HG02973 (cell line): ENCODE data around the gene RAB27B.
"Not testable (repeated sequence)": the region's sequence is repeated elsewhere in the genome, so short reads cannot be mapped to it uniquely, and the experiment has no call there.

Experiments
- ATAC-seq: cut with Tn5 transposase; IDR thresholded peaks from one replicate; pipeline ENCODE4 v1.9.1; 2021; ENCODE audit warnings: moderate library complexity; ENCODE audit not compliant: unreplicated experiment

Gene RAB27B, protein sequence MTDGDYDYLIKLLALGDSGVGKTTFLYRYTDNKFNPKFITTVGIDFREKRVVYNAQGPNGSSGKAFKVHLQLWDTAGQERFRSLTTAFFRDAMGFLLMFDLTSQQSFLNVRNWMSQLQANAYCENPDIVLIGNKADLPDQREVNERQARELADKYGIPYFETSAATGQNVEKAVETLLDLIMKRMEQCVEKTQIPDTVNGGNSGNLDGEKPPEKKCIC

DNA sequence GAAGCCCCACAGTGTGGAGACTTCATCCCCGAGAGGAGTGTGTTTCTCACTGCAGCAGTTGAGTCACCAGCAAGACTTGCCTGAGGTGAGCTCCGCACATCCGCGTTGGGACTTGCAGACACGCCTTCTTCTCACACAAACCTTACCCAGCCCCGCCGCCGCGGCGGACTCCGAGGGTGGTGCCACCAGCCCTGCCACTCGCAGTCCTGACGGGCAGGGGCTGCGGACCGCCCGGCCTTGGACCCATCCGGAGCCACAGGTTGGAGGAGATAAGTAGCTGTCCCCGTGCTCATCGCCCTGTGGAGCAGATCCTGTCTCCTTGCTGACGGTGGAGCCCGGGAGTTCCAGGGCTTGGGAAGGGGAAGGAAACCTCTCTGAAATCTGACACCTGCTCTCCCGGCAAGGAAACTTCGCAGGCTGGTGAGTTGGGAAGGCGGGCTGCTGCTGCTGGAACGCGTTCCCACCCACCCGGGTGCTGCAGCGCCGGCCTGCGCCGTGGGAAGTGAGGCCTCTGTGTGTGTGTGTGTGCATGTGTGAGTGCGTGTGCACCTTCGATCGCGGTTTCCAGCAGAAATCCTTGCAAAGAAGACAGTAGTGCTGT lies at the start of gene RAB27B:
Gene RAB27B, plus strand, starts transcription at position 197 of the 601 bp plus-strand sequence. CDS start 49,109 bp downstream, outside the sequence.
- no peak for ATAC-seq

DNA sequence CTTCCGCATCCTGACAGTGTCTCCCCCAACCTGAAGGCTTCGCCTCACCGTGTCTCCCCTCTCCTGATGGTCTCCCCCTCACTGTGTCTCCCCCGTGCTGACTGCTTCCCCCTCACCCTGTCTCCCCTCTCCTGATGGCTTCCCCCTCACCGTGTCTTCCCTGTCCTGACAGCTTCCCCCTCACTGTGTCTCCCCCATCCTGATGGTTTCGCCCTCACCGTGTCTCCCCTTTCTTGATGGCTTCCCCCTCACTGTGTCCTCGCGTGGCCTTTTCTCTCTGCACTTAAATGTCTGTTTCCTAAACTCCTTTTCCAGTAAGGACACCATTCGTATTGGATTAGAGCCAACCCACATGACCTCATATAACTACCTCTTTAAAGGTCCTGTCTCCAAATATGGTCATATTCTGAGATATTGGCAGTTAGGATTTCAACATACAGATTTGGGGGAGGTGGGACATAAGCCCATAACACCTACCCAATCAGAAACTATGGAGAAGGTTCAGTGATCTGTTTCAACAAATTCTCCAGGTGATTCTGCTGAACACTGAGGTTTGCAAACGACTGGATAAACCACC lies 47.9 kb upstream of the RAB27B start:
- no peak for ATAC-seq

DNA sequence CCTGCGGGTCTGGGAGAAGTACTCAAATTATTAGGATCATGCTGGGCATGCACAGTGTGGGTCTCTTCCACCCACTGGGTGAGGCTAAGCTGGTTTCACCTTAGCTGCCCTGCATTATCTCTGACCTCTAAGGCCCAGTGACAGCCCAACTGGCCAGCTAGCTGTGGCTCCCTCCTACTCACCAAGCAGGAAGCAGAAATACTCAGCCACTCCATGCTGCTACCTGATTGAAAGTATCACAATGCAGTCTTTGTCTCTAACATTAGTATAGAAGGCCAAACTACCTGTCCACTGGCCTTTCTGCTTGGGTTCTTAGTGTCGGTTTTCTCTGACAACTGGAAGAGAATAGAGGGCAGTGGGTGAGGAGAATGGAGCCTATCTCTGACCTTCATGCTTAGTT lies 47.3 kb upstream of the RAB27B start:
- ATAC-seq = no peak

DNA sequence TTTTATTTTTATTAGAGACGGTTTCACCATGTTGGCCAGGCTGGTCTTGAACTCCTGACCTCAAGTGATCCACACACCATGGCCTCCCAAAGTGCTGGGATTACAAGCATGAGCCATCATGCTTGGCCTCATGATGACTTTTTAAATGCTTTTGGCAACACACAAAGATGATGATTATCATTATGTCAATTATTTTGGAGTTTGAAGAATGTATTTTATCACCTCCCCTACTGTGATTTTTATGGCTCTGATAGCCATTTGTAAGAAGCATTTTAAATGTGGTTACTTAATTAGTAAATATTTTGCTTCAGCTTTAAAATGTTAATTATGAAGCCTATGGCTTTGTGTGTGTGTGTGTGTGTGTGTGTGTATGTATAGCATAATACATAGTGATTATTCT lies 45.1 kb upstream of the RAB27B start:
- no peak for ATAC-seq

DNA sequence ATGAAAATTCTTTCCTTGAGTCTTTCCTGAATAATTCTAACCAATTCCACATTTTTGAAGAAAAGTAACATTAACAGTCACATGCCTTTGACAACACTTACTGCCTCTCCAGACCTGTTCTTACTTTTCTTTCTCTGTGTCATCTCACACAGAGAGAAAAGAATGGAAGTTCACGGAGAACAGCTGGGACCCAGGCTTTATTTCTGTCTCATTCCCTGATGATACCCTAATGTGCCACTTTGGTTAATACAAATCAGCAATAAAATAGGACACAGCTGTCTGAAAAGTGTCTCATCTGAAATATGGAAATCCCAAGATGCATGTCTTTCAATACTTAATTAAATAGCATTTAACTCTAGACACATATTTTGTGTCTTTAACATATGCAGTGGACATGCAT lies 42.1 kb upstream of the RAB27B start:
- ATAC-seq = no peak

DNA sequence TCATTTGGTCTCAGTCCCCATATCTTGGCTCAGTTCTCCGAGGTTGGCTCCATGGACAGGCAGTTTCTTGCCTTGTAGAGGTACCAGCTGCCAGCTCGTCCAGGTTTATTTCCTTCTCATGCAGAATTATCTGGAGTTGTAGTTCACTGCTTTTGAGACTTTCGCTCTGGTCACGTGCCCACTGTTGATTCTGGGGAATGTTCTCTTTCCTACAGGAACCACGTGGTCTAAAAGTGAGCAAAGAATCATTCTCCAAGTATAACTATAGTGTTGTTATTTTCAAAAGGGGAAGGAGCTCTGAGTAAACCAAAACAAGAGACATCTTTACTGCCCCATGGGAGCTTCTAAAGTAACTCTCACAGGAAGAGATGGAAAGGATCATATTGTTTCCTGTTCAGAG lies 41.2 kb upstream of the RAB27B start:
- no peak for ATAC-seq

DNA sequence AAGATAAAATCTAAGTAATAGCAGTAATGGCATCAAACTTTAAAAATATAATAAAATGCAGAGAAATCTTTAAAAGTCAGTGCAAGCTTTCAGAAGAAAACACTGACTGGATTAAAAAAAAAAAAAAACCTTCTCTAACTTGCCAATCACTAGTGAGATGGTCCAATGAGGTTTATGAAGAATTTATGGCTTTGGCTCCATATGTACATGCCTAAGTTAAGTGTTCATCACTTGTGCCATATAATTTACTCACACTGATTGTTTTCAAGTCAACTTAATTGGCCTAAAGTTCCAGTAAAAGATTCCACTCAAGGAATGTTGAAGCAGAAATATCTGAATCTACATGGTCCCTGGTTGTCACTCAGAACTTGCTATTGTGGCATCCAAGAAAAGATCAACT lies 40.7 kb upstream of the RAB27B start:
- no peak for ATAC-seq

DNA sequence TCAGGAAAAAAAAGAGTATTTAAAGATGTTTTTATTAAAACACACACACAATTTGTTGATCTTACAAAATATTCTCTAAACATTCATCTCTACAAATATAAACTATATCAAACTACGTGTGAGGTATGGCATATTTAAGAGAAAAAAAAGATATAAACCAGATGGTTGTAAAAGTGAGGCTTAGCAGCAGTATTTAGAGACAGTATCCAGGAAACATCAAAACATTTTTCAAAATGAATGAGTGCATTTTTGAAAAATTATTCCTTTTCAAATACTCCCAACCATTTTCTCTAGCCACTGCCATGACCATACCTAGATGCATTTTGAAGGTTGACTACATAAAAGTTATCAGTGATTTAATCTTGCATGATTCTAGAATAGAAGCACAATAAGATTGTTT lies 38.2 kb upstream of the RAB27B start:
- no peak for ATAC-seq

DNA sequence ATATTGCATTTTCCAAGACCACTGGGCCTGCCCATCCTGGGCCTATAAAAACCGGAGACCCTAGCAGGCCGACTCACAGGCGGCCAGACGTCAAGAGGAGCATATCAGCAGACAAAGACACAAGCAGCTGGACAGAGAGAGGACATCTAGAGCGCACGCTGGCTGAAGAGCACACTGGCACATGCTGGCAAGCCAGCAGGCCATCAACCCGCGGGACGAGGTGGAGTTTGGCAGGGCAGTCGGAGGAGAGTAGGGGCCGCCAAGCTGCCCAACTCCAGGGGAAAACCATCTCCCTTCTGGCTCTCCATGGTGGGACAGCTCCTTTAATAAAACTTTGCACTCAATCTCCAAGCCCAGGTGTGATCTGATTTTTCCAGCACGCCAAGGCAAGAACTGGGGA lies 36.6 kb upstream of the RAB27B start:
- ATAC-seq = no peak

DNA sequence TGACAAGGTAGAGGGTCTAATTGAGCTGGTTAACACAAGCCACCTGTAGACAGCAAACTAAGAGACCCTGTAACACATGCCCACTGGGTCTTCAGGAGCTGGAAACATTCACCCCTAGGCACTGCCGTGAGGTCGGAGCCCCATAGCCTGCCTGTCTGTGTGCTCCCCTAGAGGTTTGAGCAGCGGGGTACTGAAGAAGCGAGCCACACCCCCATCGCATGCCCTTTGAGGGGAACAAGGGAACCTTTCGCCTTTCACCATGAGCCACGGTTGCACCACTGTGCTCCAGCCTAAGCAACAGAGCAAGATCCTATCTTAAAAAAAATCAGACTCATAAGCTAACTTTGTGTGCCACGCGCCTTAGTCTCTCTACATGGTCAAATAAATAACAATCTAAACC lies 36.2 kb upstream of the RAB27B start:
- no peak for ATAC-seq

DNA sequence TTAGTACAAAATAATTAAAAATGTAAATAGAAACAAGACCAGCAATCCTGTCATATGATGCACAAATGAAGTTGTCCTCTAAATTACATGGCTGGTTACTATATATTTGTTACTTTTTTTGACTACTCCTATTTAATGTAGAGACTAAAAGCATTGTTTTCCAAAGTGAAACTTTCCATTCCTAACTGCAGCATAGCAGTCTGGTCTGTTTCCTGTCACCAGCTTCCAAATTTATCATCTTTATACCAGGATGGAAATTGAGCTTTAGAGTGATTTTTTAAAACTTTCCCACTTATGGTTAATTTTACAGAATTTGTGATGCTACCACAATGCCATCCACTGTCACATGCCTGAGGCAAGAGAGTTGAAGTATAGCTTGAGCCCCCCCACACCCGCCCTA lies 33.5 kb upstream of the RAB27B start:
- no peak for ATAC-seq

DNA sequence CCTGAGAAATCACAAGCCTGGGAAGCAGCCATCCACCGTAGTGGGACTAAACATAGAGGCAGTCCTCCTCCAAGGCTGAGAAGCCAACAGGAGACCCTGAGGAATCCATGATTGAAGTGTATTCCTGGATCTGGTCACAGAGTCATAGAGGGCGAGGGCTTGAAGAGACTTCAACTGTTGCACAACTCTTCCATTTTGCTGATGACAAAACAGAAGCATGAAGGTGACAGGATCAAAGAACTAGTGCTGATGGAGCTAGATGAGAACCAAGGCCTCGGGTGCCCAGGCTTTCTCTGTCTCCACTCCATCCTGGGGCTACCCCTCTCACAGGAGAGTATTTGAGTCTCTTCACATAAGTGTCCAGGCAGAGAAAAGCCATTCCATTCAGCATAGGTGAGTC lies 30.1 kb upstream of the RAB27B start:
- no peak for ATAC-seq

DNA sequence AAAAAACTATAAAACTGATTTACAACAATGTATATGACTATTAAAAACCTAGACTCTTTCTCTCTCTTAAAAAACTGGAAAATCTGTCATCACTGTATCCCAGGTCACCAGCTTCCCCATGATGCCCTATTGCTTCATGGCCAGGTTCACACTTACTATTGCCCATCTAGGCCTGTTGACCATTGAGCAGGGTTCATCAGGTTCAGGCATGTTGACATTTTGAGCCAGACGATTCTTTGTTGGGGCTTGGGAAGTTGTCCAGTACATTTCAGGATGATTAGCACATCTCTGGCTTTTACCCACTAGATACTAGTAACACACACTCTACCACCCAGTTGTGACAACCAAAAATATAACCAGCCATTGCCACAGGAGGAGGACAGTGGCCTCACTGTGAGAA lies 26.9 kb upstream of the RAB27B start:
- ATAC-seq = no peak

DNA sequence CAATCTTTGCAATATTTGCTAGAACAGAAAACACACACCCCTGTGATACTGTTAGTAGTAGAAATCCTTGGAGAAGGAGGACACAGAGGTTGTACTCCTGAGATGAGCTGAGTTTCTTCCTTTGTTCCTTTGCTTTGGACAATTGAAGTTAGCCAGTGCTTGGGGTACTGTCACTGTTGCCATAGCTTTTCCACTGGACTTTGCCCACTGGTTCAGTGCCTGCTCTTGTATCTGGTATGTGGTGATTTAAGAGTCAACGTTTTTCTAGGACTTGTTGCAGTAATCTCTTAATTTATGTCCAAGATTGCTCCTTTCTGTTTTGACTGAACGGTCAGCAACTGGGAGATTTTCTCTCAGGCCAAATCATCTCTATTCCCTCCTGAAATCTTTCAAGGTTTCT lies 26.1 kb upstream of the RAB27B start:
- ATAC-seq = no peak

DNA sequence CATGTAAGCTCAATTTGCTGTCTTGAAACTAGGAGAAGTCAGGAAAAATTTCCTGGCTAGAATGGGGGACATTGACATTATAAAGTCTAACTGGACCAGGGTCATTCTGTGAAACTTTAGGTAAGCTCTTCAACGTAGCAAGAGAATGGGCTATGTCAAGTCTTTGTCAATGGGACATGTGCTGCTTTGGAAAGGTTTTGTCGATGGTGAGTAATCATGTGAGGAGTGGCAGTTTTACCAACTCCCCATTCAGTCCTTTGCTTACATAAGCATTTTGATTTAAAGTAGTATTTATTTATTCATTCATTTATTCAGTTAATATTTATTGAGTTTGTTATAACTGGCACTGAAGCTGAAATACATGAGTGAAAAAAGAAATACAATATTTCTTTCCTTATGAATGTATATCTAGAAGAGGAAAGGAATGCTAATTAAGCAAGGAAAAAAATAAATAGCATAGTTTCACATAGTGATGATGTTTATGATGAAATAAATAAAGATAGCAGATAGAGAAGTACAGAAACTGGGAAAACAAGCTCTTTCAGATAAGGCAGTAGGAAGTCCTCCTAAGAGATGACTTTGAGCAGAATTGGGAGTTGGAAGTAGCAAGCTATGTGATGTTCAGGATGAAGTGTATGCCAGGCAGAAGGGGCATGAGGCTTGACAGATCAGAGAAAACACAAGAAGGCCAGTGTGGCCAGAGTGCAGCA lies 25.4 kb upstream of the RAB27B start:
- no peak for ATAC-seq

DNA sequence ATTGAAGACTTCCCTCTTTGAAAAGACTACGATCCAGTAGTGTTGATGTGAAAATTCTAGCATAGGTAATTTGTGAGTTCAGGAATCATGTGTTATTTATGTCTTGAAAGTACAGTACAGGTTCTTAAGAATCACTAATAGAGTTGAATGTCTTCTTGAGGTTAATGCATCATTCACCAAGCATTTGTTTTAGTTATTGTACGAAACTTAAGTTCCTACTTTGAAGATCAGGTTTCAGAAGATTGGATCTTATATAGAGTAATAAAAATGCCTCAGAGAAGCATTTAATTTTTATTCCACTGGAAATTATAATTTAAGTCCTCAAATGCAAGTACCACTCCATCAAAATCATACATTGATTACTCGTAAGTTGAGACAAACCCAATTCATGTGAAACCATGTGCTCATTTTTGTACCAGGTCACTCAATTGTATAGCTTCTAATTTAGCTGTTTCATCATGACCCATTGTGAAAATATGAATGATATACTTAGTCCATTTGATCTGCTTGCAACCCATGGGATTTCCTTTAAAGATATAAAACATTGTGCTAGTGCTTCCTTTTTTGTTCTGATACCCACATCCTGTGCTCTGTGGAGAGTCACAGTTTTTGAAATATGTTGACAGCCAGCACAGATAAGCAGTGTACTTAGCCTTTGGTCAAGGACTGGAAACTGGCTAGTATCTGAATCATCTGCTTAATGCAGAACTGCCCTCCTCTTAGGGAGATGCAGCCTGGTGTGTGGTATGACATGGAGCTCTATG lies 22.5 kb upstream of the RAB27B start:
- no peak for ATAC-seq

DNA sequence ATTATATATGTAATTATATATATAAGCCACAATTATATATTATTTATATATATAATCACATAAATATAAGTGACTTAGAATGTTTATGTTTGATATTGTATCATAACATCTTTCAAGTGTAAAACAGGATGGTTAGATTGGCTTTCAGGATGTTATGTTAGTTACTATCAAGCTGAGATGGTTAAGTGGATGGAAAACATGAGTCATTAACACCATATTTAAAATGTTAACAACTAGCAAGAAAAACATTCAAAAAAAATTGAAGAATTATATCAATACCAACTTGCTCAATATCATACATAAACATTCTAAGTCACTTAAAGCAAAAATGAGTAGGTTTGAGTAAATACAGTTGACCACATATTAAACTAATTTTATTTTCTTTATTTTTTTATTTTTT lies 21.8 kb upstream of the RAB27B start:
- no peak for ATAC-seq

DNA sequence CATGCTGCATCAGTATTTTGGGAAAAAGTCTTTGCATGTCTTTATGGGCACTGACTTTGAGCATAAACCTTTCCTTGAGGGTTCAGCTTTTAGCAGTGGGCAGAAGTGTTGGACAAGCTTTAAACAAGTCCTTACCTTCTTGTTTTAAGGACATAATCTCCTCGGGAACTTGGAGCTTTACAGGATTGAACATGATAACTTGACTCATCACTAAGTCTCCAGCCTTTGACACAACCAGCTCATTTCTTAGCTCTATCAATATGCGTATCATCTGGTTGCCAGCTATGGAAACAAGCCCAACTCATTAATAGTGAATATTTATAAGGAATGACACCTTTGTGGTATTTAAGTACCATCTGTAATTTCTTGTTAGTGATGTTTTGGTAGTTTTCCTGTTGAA lies 21.0 kb upstream of the RAB27B start:
- no peak for ATAC-seq

DNA sequence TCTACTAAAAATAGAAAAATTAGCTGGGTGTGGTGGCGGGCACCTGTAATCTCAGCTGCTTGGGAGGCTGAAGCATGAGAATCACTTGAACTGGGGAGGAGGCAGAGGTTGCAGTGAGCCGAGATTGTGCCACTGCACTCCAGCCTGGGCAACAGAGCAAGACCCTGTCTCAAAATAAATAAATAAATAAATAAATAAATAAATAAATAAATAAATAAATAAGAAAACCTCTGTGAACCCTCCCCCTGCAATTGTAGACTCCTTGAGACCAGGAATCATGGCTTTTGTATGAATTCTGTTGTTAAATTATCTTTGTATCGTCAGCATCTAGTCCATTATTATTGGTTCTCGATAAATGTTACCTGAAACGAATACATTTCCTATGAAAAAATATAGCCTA lies 17.6 kb upstream of the RAB27B start:
- ATAC-seq = not testable (repeated sequence)

DNA sequence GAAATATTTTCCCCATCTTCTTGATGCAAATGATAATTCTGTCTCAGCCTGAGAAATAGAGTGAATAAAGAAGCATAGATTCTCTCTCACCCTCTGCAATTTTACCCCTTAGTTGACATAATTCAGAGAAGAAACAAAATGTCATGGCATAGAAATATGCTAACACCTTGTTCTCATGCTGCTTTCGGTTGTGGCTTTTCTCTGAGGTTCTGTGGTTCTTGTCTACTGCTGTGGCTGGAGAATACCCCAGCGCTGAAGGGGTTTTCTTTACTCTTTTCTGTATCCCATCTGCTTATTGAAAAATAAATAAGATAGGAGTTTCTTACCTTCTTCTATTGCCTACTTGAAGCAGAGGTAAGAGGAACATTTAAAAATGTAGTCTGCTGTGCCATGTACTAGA lies 15.4 kb upstream of the RAB27B start:
- ATAC-seq = no peak

DNA sequence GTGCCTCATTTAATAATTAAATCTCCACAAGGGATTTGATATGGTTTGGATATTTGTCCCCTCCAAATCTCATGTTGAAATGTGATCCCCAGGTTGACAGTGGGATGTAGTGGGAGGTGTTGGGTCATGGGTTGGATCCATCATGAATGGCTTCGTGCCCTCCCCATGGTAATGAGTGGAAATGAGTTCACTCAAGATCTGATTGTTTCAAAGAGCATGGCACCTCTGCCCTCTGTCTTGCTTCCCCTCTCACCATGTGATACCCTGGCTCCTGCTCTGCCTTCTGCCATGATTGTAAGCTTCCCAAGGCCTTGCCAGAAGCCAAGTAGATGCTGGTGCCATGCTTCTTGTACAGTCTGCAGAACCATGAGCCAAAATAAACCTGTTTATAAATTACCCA lies 15.0 kb upstream of the RAB27B start:
- ATAC-seq = no peak
